ENCODE results near the gene SMIM22. TPM values are rescaled to one million over a fixed set of nuclear protein-coding genes. Genes with fewer than 3 reads are reported as not detected.
A peak's percentile ranks its signal among the peaks of the same experiment; 100 is the strongest.
"Not testable (repeated sequence)": the region's sequence is repeated elsewhere in the genome, so short reads cannot be mapped to it uniquely, and the experiment has no call there.

The SMIM22 gene
- total RNA-seq, 1 experiment from 2014 or later, result not detected

DNA sequence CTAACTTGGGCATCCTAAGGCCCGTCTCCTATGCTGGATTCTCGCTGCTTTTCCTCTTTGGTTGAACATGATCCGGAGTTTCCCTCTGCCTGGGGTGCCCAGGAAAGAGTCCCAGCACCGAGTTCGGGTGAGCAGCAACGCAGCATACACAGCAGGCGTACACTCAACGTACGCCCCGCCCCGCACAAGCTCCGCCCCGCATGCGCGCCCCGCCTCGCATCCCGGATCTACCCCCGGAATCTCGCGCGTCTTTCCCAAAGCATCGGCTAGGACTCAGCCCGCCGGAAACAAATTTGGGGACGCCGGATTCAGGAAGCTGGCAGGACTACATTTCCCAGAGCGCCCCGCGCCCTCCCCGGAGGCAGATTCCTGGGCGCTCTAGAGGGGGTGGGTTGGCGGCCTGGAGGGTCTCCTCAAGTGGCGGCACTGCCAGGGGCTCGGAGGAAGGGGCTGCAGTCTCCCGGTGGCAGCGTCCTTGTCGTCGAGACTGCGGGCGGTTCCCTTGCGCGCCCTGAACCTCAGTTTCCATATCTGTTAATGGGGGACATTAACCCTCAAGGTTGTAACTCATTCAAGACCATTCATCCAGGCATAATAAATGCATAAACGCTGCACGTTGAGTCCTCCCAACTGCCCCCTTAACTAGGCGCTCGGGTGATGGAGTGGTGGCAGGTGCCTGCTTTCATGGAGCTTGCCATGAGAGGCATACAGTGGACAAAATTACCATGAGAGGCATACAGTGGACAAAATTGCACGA is 26.4 kb upstream of the SMIM22 start:
- peak; percentile 94 for DNase-seq (ENCODE audit: low read depth)

DNA sequence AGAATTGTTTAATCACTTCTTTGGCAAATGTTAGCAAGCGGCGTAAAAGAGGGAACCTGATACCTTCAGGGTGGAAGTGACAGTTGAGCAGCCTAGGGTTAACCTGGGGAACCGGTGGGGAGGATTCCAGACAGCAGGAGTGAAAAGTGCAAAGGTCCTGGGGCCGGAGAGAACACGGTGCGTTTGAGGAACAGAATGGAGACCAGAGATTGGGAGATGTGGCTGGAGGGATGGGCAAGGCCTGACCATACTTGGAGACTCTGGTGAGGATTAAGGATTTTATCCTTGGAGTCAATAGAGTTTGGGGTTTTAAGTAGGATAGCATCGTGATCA is 25.9 kb upstream of the SMIM22 start:
- DNase-seq (ENCODE audit: low read depth), result no peak

GRCh38 chr16:4771646-4772045 is 23.5 kb upstream of the SMIM22 start:
- no peak for DNase-seq (ENCODE audit: low read depth)

- DNase-seq (ENCODE audit: low read depth), result no peak
These were observed 22.8 kb upstream of the SMIM22 start for GRCh38 chr16:4772351-4772750.

GRCh38 chr16:4775005-4775404 is 20.2 kb upstream of the SMIM22 start:
- DNase-seq (ENCODE audit: low read depth), result no peak

GRCh38 chr16:4776141-4776705 is 18.9 kb upstream of the SMIM22 start:
- DNase-seq (ENCODE audit: low read depth), result no peak

- no peak for DNase-seq (ENCODE audit: low read depth)
These were observed 17.7 kb upstream of the SMIM22 start for GRCh38 chr16:4777339-4778049.

DNA sequence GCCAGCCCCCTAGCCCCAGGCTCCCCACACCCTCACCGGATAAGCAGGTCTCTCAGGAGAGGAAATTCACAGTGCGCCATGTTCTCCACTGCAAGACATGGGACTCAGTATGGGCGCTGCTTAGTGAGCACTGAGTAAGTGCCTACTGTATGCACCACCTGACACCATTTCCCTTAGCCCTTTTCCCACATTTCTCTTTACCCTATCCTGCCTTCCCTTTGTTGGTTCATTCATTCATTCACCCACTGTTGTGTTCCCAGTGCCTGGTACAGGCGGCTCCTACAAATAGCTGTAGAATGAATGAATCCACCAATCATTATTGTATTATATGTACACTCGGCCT is 17.1 kb upstream of the SMIM22 start:
- no peak for DNase-seq (ENCODE audit: low read depth)

DNA sequence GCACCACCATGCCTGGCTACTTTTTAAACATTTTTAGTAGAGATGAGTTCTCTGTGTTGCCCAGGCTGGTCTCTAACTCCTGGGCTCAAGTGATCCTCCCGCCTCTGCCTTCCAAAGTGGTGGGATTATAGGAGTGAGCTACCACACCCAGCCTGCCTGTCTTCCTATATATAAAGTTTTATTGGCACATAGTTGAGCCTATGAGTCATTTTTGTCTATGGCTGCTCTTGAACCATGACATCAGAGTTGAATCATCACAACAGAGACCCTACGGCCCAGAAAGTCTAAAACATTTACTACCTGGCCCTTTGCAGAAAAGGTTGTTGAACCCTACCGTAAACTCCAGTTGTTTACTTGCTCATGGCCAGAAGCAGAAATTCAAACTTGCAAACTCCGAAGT is 14.9 kb upstream of the SMIM22 start:
- no peak for DNase-seq (ENCODE audit: low read depth)

DNA sequence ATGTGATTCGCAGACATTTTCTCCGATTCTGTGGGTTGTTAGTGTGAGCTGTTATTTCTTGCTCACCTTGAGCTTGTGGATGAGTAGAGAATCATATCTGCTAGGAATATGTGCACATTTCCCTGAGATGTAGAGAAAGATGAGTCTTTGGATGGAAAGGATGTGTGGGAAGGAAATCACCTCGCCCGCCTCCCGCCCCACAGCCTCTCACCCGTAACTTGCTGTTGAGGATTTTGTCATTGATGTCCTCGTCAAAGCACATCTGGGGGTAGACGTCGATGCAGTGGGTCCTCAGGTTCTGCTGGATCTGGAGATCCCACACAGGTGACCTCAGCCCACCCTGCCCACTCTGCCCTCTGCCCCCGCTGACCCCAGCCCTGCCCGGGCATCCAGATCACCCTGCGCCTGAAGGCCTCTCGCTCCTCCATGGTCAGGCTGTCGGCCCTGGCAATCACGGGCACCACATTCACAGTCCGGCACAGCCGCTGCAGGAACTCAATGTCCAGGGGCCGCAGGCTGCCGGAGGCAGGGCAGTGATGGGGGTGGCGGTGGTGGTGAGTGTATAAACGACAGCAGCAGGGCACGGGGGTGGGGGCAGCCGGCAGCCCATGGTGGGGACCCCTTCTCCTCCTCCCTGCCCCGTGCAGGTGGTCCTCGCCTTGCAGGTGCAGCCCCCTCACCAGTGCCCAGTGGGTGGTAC is 11.8 kb upstream of the SMIM22 start:
- no peak for DNase-seq (ENCODE audit: low read depth)

- DNase-seq (ENCODE audit: low read depth), result no peak
These were observed 11.2 kb upstream of the SMIM22 start for GRCh38 chr16:4783951-4784336.

- DNase-seq (ENCODE audit: low read depth), result not testable (repeated sequence)
These were observed 10.7 kb upstream of the SMIM22 start for GRCh38 chr16:4784444-4784987.

- DNase-seq (ENCODE audit: low read depth), result no peak
These were observed 9.3 kb upstream of the SMIM22 start for GRCh38 chr16:4785758-4786433.

DNA sequence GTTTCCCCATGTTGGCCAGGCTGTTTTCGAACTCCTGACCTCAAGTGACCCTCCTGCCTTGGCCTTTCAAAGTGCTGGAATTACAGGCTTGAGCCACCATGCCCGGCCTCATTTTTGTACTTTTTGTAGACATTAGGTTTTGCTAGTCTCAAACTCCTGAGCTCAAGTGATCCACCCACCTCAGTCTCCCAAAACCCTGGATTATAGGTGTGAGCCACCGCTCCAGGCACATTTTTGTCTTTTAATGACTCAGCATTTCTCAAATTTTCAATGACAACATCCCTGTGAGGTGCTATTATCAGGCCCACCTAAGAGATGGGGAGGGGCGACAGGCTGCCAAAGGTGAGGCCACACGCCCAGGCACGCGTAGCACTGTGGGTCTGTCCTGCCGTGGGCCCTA is 8.1 kb upstream of the SMIM22 start:
- DNase-seq (ENCODE audit: low read depth), result no peak

- no peak for DNase-seq (ENCODE audit: low read depth)
These were observed 7.3 kb upstream of the SMIM22 start, which contains the start of gene SEPTIN12 for GRCh38 chr16:4787627-4788482. Gene SEPTIN12, minus strand, starts transcription at chr16:4788345. Its CDS starts 700 bp downstream, at chr16:4787645.

- no peak for DNase-seq (ENCODE audit: low read depth)
These were observed 6.7 kb upstream of the SMIM22 start for GRCh38 chr16:4788489-4788889.

DNA sequence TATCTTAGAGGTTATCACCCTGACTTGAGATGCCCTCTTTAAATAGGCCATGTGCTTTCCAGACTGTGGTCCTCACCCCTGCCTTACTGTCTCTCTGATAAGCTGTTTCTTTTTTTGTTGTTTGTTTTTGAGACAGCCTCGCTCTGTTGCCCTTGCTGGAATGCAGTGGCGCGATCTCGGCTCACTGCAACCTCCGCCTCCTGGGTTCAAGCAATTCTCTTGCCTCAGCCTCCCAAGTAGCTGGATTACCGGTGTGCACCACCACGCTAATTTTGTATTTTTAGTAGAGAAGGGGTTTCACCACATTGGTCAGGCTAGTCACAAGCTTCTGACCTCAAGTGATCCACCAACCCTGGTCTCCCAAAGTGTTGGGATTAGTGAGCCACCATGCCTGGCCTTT is 6.3 kb upstream of the SMIM22 start:
- DNase-seq (ENCODE audit: low read depth), result no peak

GRCh38 chr16:4790261-4790660 is 4.9 kb upstream of the SMIM22 start:
- no peak for DNase-seq (ENCODE audit: low read depth)

DNA sequence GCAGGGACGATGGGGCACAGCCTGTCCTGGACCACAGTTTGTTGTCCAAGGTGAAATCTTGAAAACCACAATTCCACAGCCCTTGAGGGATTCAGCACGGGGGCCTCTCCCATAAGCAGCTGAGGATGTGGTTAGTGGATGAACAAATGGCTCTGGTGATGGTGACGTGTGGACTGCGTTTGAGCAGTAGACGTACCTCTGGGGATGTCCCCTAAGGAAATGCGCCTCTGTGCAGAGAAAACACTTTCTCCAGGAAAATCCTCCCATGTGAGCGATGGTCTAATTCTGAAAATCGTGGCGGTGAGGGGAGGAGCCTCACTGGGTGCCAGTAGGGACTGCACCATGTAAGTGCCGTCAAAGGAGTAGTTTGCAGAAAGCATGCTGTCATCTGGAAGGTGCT is 4.3 kb upstream of the SMIM22 start:
- peak; percentile 45 for DNase-seq (ENCODE audit: low read depth)

DNA sequence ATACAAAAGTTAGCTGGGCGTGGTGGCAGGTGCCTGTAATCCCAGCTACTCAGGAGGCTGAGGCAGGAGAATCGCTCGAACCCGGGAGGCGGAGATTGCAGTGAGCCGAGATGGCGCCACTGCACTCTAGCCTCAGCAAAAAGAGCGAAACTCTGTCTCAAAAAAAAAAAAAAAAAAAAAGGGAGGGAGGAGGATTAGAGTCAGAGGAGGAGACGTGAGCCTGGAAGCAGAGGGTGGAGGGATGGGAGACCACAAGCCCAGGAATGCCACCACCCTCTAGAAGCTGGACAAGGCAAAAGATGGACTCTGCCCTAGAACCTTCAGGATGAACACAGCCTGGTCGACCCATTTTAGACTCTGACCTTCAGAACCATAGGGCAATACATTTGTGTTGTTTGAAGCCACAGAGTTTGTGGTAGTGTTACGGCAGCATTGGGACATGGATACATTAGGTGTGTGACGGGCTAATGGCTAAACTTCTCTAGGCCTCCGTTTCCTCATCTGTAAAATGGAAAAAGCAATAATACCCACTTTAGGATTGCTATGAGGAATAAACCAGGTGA is 2.1 kb upstream of the SMIM22 start:
- no peak for DNase-seq (ENCODE audit: low read depth)

Data from LHCN-M2 (cell line).